SU-DHL-6 (cell line): ENCODE data around the gene JOSD1.

Experiments
- EZH2phosphoT487 ChIP-seq: fragments of 200-600 bp; sonication (generic), shearing (Covaris generic); conservative IDR thresholded peaks from 2 replicates; pipeline ENCODE4 v1.6.1; 2018; ENCODE audit warnings: mild to moderate bottlenecking, antibody characterized with exemption, low read length, moderate library complexity, mixed read lengths
- TF ChIP-seq, protein P1 (sequence below): fragments of 200-600 bp; sonication (generic); IDR thresholded peaks from one replicate; pipeline ENCODE4 v1.5.1; 2017; ENCODE audit warnings: antibody characterized with exemption, mild to moderate bottlenecking, low read length, moderate library complexity; ENCODE audit not compliant: insufficient read depth, poor library complexity, severe bottlenecking

DNA sequence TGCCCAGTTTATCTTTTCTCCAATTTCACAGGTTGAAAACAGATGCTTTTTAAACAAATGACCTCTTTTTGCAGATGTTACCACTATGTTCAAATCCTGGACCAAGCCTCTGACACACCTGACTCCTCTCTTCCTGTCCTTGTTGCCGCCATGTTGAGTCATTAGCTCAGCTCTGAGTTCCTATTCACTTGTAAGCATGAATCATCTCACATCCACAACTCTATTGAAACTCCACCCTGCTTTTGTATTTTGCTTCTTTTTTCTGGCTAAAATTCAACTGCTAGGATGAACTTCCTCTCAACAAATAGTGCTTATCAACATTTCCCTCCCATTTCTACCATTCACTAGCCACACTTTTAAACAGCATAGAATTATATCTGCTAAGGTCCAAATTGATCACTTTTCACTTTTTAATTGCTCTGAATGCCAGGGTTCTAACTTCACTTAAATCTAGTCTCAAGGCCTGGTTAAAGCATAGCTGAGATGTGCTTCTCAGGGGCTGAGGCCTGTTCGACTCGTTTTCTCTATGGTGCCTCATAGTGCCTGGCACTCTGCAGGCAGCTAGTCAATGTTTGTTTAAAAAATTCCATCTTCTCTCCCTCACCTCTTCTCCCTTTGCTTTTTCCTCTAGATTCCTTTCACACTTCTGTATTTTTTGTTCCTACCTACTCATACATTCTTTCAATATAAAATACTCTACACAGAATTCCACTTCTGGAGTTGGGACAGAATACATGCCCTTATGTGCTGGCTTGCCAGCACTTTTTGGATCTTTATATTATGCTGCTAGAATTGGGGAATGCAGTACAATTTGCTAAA is 3.9 kb downstream of the JOSD1 start:
- TF ChIP-seq, protein P1, sequence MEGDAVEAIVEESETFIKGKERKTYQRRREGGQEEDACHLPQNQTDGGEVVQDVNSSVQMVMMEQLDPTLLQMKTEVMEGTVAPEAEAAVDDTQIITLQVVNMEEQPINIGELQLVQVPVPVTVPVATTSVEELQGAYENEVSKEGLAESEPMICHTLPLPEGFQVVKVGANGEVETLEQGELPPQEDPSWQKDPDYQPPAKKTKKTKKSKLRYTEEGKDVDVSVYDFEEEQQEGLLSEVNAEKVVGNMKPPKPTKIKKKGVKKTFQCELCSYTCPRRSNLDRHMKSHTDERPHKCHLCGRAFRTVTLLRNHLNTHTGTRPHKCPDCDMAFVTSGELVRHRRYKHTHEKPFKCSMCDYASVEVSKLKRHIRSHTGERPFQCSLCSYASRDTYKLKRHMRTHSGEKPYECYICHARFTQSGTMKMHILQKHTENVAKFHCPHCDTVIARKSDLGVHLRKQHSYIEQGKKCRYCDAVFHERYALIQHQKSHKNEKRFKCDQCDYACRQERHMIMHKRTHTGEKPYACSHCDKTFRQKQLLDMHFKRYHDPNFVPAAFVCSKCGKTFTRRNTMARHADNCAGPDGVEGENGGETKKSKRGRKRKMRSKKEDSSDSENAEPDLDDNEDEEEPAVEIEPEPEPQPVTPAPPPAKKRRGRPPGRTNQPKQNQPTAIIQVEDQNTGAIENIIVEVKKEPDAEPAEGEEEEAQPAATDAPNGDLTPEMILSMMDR, result no peak
- TF ChIP-seq EZH2phosphoT487, result no peak
